HG03439 (cell line): ENCODE results near the gene NOP53.
"Not testable (repeated sequence)": the region's sequence is repeated elsewhere in the genome, so short reads cannot be mapped to it uniquely, and the experiment has no call there.

Experiments used
- ATAC-seq: cut with Tn5 transposase; IDR thresholded peaks from one replicate; pipeline ENCODE4 v1.9.1; 2021; ENCODE audit warnings: mild to moderate bottlenecking, moderate library complexity; ENCODE audit not compliant: unreplicated experiment

Gene NOP53

DNA sequence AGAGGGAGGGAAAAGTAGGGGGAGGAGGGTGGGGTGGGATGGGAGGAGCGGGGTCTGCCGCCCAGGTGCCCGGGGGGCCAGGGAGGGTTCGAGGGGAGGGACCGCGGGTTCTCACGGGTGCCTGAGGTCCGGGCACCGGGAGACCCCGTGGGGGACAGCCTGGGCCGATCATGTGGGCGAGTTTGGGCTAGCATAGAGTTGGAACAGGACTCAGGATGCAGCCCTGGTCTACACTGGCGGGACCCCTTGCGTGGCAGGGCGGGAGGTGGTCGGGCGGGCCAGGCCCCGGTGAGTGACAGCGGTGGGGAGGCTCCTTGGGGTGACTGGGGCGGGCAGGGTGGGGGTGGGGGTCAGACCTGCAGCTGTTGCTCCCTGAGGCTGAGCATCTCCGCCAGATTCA is 57.8 kb downstream of the NOP53 start:
- not testable (repeated sequence) for ATAC-seq

DNA sequence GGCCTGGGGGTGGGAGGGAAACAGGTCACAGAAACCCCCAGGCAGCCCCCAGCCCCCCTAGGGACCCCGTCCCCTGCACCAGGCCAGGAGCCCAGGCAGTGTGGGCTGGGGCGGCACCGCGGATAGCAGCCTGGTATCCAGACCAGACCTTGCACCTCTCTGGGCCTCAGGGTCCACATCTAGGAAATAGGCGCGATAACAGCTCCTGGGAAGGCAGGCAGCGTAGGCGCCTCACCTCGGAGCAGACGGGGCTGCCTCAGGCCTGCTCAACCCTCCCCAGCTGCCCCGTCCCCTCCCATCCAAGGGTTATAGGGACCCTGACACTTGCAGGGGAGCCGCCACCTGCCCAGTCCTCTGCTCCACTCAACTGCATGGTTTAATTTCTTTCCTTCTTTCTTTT is 58.3 kb downstream of the NOP53 start:
- not testable (repeated sequence) for ATAC-seq

DNA sequence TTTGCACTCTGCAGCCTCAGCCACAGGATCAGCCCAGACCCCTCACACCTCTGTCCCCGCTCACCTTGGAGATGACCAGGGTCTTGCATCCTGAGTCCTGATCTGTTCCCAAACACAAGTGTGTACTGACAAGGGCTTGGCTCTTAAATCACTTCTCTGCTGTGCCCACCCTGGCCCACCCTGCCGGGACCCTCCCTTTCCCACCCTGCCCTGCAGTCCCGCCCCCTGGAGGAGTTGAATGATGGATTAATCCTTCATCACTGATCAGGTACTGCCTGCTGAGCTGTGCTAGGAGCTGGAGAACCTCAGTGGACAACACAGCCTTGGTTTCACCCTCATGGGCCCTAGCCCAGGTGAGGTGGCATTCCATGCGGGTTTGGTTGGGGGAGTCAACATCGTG is 59.1 kb downstream of the NOP53 start, which contains the start of gene TPRX1:
Gene TPRX1 (minus strand): TSS at position 101 of the 400 bp plus-strand sequence. CDS start 12 bp downstream, at position 89.
- not testable (repeated sequence) for ATAC-seq

DNA sequence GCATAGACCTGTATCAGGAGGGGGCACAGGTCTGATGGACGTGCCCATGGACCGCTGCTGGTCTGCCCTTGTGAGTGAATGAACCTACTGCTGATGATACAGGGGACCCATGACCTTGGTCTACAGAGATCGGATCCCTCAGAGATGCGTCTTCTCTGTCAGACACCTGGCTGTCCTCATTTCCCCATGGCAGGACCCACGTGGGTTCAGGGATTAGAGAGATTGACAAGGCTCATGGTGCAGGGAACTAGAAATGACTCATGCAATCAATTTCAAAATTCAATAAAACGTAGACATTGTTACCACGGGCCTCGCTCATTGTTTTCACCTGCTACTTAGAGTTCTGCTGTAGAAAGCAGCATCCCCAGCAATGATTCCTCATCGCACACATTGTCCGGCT is 60.0 kb downstream of the NOP53 start:
- no peak for ATAC-seq

DNA sequence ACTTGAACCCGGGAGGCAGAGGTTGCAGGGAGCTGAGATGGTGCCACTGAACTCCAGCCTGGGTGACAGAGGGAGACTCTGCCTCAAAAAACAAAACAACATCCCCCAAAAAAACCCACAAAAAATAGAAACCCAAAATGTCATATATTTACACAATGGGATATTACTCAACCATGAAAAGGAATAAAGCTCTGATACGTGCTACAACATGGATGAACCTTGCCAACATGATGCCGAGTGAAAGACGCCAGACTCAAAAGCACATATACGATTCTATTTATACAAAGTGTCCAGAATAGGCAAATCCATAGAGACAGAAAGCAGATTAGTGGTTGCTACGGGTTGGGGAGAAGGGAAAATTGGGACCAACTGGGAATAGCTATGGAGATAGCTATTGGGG is 61.1 kb downstream of the NOP53 start:
- no peak for ATAC-seq
